ENCODE results near the gene KRTAP10-12.

DNA sequence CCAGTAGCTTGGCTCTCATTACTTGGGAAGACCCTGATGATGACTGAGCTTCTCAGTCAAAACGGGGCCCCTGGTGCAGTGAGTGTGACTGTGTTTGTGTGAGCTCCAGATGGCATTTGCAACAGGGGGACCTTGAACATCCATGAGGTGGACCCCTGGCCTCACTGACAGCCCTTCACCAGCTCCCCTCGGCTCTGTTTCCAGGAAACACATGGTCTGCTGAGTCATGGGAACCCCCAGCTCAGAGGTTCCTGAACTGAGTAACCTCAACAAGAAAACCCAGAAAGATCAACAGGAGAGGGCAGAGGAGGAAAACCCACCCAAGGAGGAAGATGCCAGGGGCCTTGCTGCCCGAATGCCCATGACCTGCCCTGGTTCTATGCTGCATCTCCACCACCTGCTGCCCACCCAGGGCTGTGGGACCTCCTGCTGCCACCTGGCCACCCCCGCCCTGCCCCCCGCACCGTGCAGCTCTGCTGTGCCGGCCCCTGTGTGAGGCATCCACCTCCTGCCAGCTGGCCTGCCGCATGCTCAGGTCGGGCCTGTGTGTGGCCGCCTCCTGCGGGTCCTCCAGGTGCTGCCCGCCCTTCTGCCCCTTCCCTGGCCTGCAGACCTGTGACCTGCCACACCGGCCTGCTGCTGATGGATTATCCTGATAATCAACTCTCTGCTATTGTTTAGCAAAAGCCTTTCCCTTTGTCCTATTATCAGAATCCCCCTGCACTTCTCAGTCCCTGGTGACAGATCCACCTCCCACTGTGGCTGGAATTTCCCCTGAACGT lies 10.8 kb upstream of the KRTAP10-12 start:
- TF ChIP-seq, protein P1, sequence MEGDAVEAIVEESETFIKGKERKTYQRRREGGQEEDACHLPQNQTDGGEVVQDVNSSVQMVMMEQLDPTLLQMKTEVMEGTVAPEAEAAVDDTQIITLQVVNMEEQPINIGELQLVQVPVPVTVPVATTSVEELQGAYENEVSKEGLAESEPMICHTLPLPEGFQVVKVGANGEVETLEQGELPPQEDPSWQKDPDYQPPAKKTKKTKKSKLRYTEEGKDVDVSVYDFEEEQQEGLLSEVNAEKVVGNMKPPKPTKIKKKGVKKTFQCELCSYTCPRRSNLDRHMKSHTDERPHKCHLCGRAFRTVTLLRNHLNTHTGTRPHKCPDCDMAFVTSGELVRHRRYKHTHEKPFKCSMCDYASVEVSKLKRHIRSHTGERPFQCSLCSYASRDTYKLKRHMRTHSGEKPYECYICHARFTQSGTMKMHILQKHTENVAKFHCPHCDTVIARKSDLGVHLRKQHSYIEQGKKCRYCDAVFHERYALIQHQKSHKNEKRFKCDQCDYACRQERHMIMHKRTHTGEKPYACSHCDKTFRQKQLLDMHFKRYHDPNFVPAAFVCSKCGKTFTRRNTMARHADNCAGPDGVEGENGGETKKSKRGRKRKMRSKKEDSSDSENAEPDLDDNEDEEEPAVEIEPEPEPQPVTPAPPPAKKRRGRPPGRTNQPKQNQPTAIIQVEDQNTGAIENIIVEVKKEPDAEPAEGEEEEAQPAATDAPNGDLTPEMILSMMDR (IDR thresholded peaks at IDR 0.05) = no peak
- TF ChIP-seq POLR2AphosphoS5 (IDR thresholded peaks at IDR 0.05) (no peak), POLR2A (IDR thresholded peaks at IDR 0.05) (no peak)

All from breast epithelium (tissue), 3 donors.